Astrocyte (in vitro differentiated cells and primary cell): Measurements from ENCODE around the gene ZFPM1. TPM values are rescaled to one million over a fixed set of nuclear protein-coding genes. Genes with fewer than 3 reads are reported as not detected.

Experiments used
- DNase-seq: peaks from one replicate; pipeline ENCODE4 v3.0.0-alpha.2; 2010; ENCODE audit warnings: low read depth
- FAIRE-seq: peaks from 2 replicates; lab custom pipeline; 2011; peaks lifted over from hg19 to GRCh38; lab: Jason Lieb, UNC
- H2AFZ ChIP-seq: 2 replicates; pipeline ENCODE4 v1.6.0; 2012; ENCODE audit warnings: low read depth, low read length, inconsistent platforms
- H3K27ac ChIP-seq: 2 replicates; pipeline ENCODE4 v1.5.1; 2011; ENCODE audit warnings: low read depth, low read length, inconsistent platforms
- H3K27me3 ChIP-seq: 2 replicates; pipeline ENCODE4 v1.6.0; 2011; ENCODE audit warnings: low read length, inconsistent platforms; ENCODE audit not compliant: insufficient read depth
- H3K36me3 ChIP-seq: 2 replicates; pipeline ENCODE4 v1.5.1; 2011; ENCODE audit warnings: low read length, inconsistent platforms; ENCODE audit not compliant: insufficient read depth
- H3K4me1 ChIP-seq: 2 replicates; pipeline ENCODE4 v1.5.1; 2011; ENCODE audit warnings: low read length, inconsistent platforms; ENCODE audit not compliant: insufficient read depth
- H3K4me2 ChIP-seq: 2 replicates; pipeline ENCODE4 v1.6.0; 2012; ENCODE audit warnings: low read length, inconsistent platforms
- H3K4me3 ChIP-seq: 2 replicates; pipeline ENCODE4 v1.5.1; 2011; ENCODE audit warnings: low read depth, mild to moderate bottlenecking, low read length, inconsistent platforms; ENCODE audit not compliant: insufficient read depth
- H3K79me2 ChIP-seq: 2 replicates; pipeline ENCODE4 v1.6.0; 2012; ENCODE audit warnings: mild to moderate bottlenecking, low read length, inconsistent platforms; ENCODE audit not compliant: insufficient read depth
- H3K9ac ChIP-seq: 2 replicates; pipeline ENCODE4 v1.6.0; 2012; ENCODE audit warnings: mild to moderate bottlenecking, low read length, inconsistent platforms
- H3K9me3 ChIP-seq: 2 replicates; pipeline ENCODE4 v1.5.1; 2012; ENCODE audit warnings: low read depth, mild to moderate bottlenecking, low read length, inconsistent platforms; ENCODE audit not compliant: insufficient read depth
- H4K20me1 ChIP-seq: 2 replicates; pipeline ENCODE4 v1.6.0; 2012; ENCODE audit warnings: low read length, inconsistent platforms; ENCODE audit not compliant: insufficient read depth
- H3K27ac Mint-ChIP-seq: one replicate; pipeline ENCODE4 v1.8.0; 2021; ENCODE audit warnings: mild to moderate bottlenecking, mixed read lengths; ENCODE audit not compliant: unreplicated experiment
- H3K27me3 Mint-ChIP-seq: one replicate; pipeline ENCODE4 v1.8.0; 2021; ENCODE audit warnings: low read depth, mixed read lengths; ENCODE audit not compliant: unreplicated experiment
- H3K36me3 Mint-ChIP-seq: one replicate; pipeline ENCODE4 v1.8.0; 2021; ENCODE audit warnings: low read depth, mixed read lengths; ENCODE audit not compliant: unreplicated experiment
- H3K4me1 Mint-ChIP-seq: one replicate; pipeline ENCODE4 v1.8.0; 2021; ENCODE audit warnings: low read depth, mixed read lengths; ENCODE audit not compliant: unreplicated experiment
- H3K4me3 Mint-ChIP-seq: one replicate; pipeline ENCODE4 v1.8.0; 2021; ENCODE audit warnings: mild to moderate bottlenecking, moderate library complexity, mixed read lengths; ENCODE audit not compliant: unreplicated experiment
- H3K9me3 Mint-ChIP-seq: one replicate; pipeline ENCODE4 v1.8.0; 2021; ENCODE audit warnings: mild to moderate bottlenecking, mixed read lengths; ENCODE audit not compliant: unreplicated experiment
- CTCF ChIP-seq: IDR thresholded peaks from 2 replicates; pipeline ENCODE4 v1.5.1; 2011; ENCODE audit warnings: low read depth, mild to moderate bottlenecking, inconsistent platforms, low read length, moderate library complexity; ENCODE audit not compliant: insufficient read depth
- EZH2 ChIP-seq: IDR thresholded peaks from 2 replicates; pipeline ENCODE4 v1.6.1; 2012; ENCODE audit warnings: mild to moderate bottlenecking, low read length, inconsistent platforms; ENCODE audit not compliant: insufficient read depth
- total RNA-seq: library from RNA; stranded (reverse); gene quantifications from 2 replicates; pipeline ENCODE4 v1.2.1, GENCODE V29; 2021

The ZFPM1 gene
- total RNA-seq, 1 donor from 2014 or later = 8.6 TPM

DNA sequence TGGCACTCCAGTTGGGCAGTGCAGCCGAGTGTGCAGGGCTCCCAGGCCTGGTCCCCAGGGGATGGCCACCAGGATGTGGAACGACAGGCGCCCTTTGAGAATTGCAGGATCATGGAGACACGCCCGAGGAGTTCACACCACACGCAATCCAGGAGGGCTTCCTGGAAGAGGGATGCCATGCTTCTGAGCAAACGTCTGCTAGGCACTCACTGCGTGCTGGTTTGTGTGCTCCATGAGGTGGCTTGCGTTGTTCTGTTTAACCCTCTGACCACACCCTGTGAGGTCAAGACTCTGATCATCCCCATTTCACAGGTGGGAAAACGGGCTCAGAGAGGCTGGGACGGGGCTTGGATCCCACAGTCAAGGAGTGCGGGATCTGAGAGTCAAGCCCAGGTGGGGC is 32.6 kb upstream of the ZFPM1 start:
- Histone ChIP-seq H3K9ac (no peak overlapping the region), H4K20me1 (peaks cover 89% of the 10 kb centered on the region), H3K27me3 (no peaks in the 10 kb centered on the region), H3K79me2 (peaks cover 2% of the 10 kb centered on the region), H3K4me2 (no peak overlapping the region), H3K36me3 (no peaks in the 10 kb centered on the region), H3K27ac (no peak overlapping the region), H3K9me3 (no peaks in the 10 kb centered on the region), H3K4me3 (no peak overlapping the region), H2AFZ (no peak overlapping the region), H3K4me1 (no peaks in the 10 kb centered on the region)
- H3K27me3 Mint-ChIP-seq = peaks cover 2% of the 10 kb centered on the region
- H3K27ac Mint-ChIP-seq = no peak overlapping the region
- H3K4me3 Mint-ChIP-seq = no peak overlapping the region
- H3K36me3 Mint-ChIP-seq = peaks cover 11% of the 10 kb centered on the region
- TF ChIP-seq EZH2 (no peak), CTCF (no peak)
- H3K9me3 Mint-ChIP-seq = peaks cover 4% of the 10 kb centered on the region
- FAIRE-seq (no peak), DNase-seq (no peak)
- H3K4me1 Mint-ChIP-seq = no peaks in the 10 kb centered on the region

DNA sequence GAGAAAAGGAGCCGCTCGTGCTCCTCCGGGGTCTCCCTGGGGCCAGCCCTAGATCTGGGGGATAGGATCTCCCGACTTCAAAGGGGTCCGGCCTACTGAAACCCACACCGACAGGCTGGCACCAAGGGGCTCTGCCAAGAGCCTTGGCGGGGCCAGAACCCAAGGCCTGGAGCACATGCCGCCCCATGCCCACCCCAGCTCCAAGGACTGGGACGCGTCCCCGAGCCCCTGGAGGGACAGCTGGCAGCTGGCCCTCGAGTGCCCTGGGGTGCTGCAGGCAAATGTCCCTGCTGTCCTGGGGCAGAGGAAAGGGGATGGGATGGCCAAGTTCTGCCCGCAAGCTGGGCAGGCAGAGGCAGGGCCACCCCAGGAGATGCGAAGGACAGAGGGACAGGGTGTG is 31.8 kb upstream of the ZFPM1 start:
- Histone ChIP-seq H2AFZ (no peak overlapping the region), H3K9me3 (no peaks in the 10 kb centered on the region), H3K27ac (no peak overlapping the region), H3K79me2 (peaks cover 2% of the 10 kb centered on the region), H3K4me1 (no peaks in the 10 kb centered on the region), H3K4me3 (no peak overlapping the region), H3K9ac (no peak overlapping the region), H3K27me3 (no peaks in the 10 kb centered on the region), H3K36me3 (no peaks in the 10 kb centered on the region), H4K20me1 (peaks cover 83% of the 10 kb centered on the region), H3K4me2 (no peak overlapping the region)
- FAIRE-seq (no peak), DNase-seq (no peak)
- no peak for TF ChIP-seq CTCF
- TF ChIP-seq EZH2 = no peak
- Mint-ChIP-seq H3K9me3 (peaks cover 4% of the 10 kb centered on the region), H3K27ac (no peak overlapping the region), H3K27me3 (peaks cover 1% of the 10 kb centered on the region), H3K4me3 (no peak overlapping the region), H3K4me1 (no peaks in the 10 kb centered on the region), H3K36me3 (peaks cover 6% of the 10 kb centered on the region)

- H3K4me3 ChIP-seq = no peak overlapping the region
- H3K4me2 ChIP-seq = no peak overlapping the region
- no peaks in the 10 kb centered on the region for H3K27me3 ChIP-seq
- H3K9ac ChIP-seq = no peak overlapping the region
- peaks cover 4% of the 10 kb centered on the region for H3K9me3 Mint-ChIP-seq
- no peak overlapping the region for H3K4me3 Mint-ChIP-seq
- H4K20me1 ChIP-seq = peaks cover 77% of the 10 kb centered on the region
- peaks cover 4% of the 10 kb centered on the region for H3K36me3 Mint-ChIP-seq
- H3K27ac ChIP-seq = no peak overlapping the region
- no peaks in the 10 kb centered on the region for H3K4me1 ChIP-seq
- no peaks in the 10 kb centered on the region for H3K27me3 Mint-ChIP-seq
- no peak overlapping the region for H3K27ac Mint-ChIP-seq
- no peaks in the 10 kb centered on the region for H3K9me3 ChIP-seq
- FAIRE-seq = no peak
- no peak for TF ChIP-seq CTCF
- no peak for TF ChIP-seq EZH2
- H3K79me2 ChIP-seq = peaks cover 2% of the 10 kb centered on the region
- no peaks in the 10 kb centered on the region for H3K4me1 Mint-ChIP-seq
- no peak for DNase-seq
- no peaks in the 10 kb centered on the region for H3K36me3 ChIP-seq
- no peak overlapping the region for H2AFZ ChIP-seq
Observed at GRCh38 chr16:88421871-88422433, 31.1 kb upstream of the ZFPM1 start.
